K562 (cell line): Measurements from ENCODE around the gene TNIP1. TPM values are rescaled to one million over a fixed set of nuclear protein-coding genes. Genes with fewer than 3 reads are reported as not detected.
A peak's percentile ranks its signal among the peaks of the same experiment; 100 is the strongest.

Source experiments
- AFF4 ChIP-seq: sonication (generic); formaldehyde crosslinking; IDR thresholded peaks from 2 replicates; pipeline ENCODE4 v1.8.0; 2023; ENCODE audit warnings: mild to moderate bottlenecking, missing genetic modification reagents
- DDX20 ChIP-seq: fragments of 450-650 bp; IDR thresholded peaks from 2 replicates; pipeline ENCODE4 v1.6.1; 2016; ENCODE audit warnings: missing genetic modification characterization, low read depth, mild to moderate bottlenecking, missing compliant biosample characterization, moderate library complexity
- GABPB1 ChIP-seq: sonication (generic); formaldehyde crosslinking; IDR thresholded peaks from 2 replicates; pipeline ENCODE4 v1.8.0; 2022; ENCODE audit warnings: mild to moderate bottlenecking, missing genetic modification reagents
- MYC ChIP-seq, 2 experiments: fragments of 250-450 bp in 1 of 2; sonication (Bioruptor Pico) in 1 of 2; IDR thresholded peaks; 2 replicates each; pipeline versions ENCODE4 v1.5.1 to v1.6.1; 2012 to 2021; ENCODE audit warnings: low read depth in 2 of 2, borderline replicate concordance in 1 of 2, improper control_type of control experiment in 1 of 2, low read length in 1 of 2, mild to moderate bottlenecking in 1 of 2, moderate library complexity in 1 of 2
- MYNN ChIP-seq, 2 experiments: sonication (generic); formaldehyde crosslinking in 1 of 2; IDR thresholded peaks; 2 replicates each; pipeline versions ENCODE4 v1.5.0 to v1.6.1; 2016 to 2020; ENCODE audit warnings: antibody characterized with exemption in 1 of 2, missing genetic modification reagents in 1 of 2
- RBM39 ChIP-seq: fragments of 200-400 bp; formaldehyde crosslinking; optimal IDR thresholded peaks from 2 replicates; pipeline ENCODE3; 2018; ENCODE audit warnings: low read depth, low read length
- SAFB2 ChIP-seq: fragments of 200-400 bp; formaldehyde crosslinking; IDR thresholded peaks from 2 replicates; pipeline ENCODE4 v1.6.1; 2018; ENCODE audit warnings: borderline replicate concordance, low read length, low read depth, moderate library complexity; ENCODE audit not compliant: severe bottlenecking
- SOX6 ChIP-seq: fragments of 450-650 bp; IDR thresholded peaks from 2 replicates; pipeline ENCODE4 v1.6.1; 2014; ENCODE audit warnings: mild to moderate bottlenecking
- STAT6 ChIP-seq: sonication (generic); formaldehyde crosslinking; IDR thresholded peaks from 2 replicates; pipeline ENCODE4 v1.8.1; 2023; ENCODE audit warnings: mild to moderate bottlenecking, missing genetic modification reagents
- ZNF311 ChIP-seq: fragments of 250-450 bp; sonication (Bioruptor Pico); IDR thresholded peaks from 2 replicates; pipeline ENCODE4 v1.4.0; 2020; ENCODE audit warnings: mild to moderate bottlenecking, moderate library complexity
- ZNF408 ChIP-seq: fragments of 250-450 bp; sonication (Bioruptor Pico); IDR thresholded peaks from 2 replicates; pipeline ENCODE4 v1.4.0; 2020; ENCODE audit warnings: low read depth, mild to moderate bottlenecking, moderate library complexity
- polyA plus RNA-seq, 8 experiments: library from polyadenylated mRNA; depleted of rRNA in 4 of 8; stranded (reverse) in 5 of 8; unstranded in 3 of 8; fragments of >200 nt; fragmentation: Nextera tagmentation in 2 of 8; fragmentation: Illumina TruSeq in 1 of 8; extraction: Ambion mirVana in 2 of 8; extraction: Trizol in 1 of 8; gene quantifications; 2 replicates each; pipeline versions ENCODE4 v1.2.1 to v1.2.3, GENCODE V29; 2011 to 2014; ENCODE audit warnings: inconsistent platforms in 1 of 8, missing spikeins in 1 of 8
- total RNA-seq, 7 experiments: library from RNA; depleted of rRNA in 6 of 7; stranded (reverse); fragments of >200 nt in 6 of 7; fragmentation: Illumina TruSeq in 2 of 7; extraction: Trizol in 2 of 7; gene quantifications; 2 replicates each; pipeline versions ENCODE4 v1.2.1 to v1.2.3, GENCODE V29; 2011 to 2021; ENCODE audit warnings: low replicate concordance in 1 of 7

Gene TNIP1
- total and polyA plus RNA-seq, 9 of the 15 experiments (the other 6 are each of a cell fraction or from before 2014, with no cell fraction given) = 0.46 to 41.0 (median 24.6) TPM

- TF ChIP-seq AFF4 (CRISPR knock-in tag) (no peak), MYC (IDR thresholded peaks at IDR 0.05; ENCODE audit: low read depth, low read length) (peak; percentile 45; the same call in 1 of the 2 replicates), MYC (CRISPR knock-in tag; IDR thresholded peaks at IDR 0.05; ENCODE audit: borderline replicate concordance, low read depth) (no peak), STAT6 (no peak), RBM39 (no peak), ZNF408 (CRISPR knock-in tag) (no peak), MYNN (IDR thresholded peaks at IDR 0.05) (peak; percentile 59; the same call in 1 of the 2 replicates), MYNN (CRISPR knock-in tag; IDR thresholded peaks at IDR 0.05) (no peak), DDX20 (no peak), SAFB2 (no peak), ZNF311 (CRISPR knock-in tag) (no peak), GABPB1 (CRISPR knock-in tag) (no peak), SOX6 (peak; percentile 68)
Observed at GRCh38 chr5:151126199-151126645, 45.4 kb upstream of the TNIP1 start (continued).
